NB4 (cell line): ENCODE measurements around the gene FAM216A.

Experiments
- CTCF ChIP-seq: IDR thresholded peaks from one replicate; pipeline ENCODE4 v1.5.1; 2012; ENCODE audit warnings: low read depth, low read length
- MYC ChIP-seq: IDR thresholded peaks from 2 replicates; pipeline ENCODE4 v1.6.1; 2011; ENCODE audit warnings: low read depth, low read length

GRCh38 chr12:110449799-110450497, 18.7 kb upstream of the FAM216A start, which contains the start of gene ARPC3:
- peak; percentile 93 for TF ChIP-seq CTCF
- TF ChIP-seq MYC, result peak; percentile 84
